H9 (cell line): ENCODE measurements around the gene TXNL4A. TPM values are rescaled to one million over a fixed set of nuclear protein-coding genes. Genes with fewer than 3 reads are reported as not detected.

Experiments
- DNase-seq: peaks from one replicate; pipeline ENCODE4 v3.0.0-alpha.2; 2017
- H2AFZ ChIP-seq: one replicate; pipeline ENCODE4 v1.6.1; 2013; ENCODE audit warnings: mild to moderate bottlenecking, low read length, control low read depth, moderate library complexity
- H2AK5ac ChIP-seq: 2 replicates; pipeline ENCODE4 v1.6.1; 2013; ENCODE audit warnings: low read length, control low read depth, mixed read lengths; ENCODE audit not compliant: insufficient read length
- H2BK120ac ChIP-seq: one replicate; pipeline ENCODE4 v1.6.1; 2013; ENCODE audit warnings: low read depth, mild to moderate bottlenecking, low read length, control low read depth, inconsistent platforms; ENCODE audit not compliant: poor library complexity, severe bottlenecking
- H2BK12ac ChIP-seq: 2 replicates; pipeline ENCODE4 v1.6.1; 2013; ENCODE audit warnings: low read length, control low read depth, mixed read lengths, low read depth; ENCODE audit not compliant: insufficient read length
- H2BK15ac ChIP-seq: 2 replicates; pipeline ENCODE4 v1.6.1; 2013; ENCODE audit warnings: low read depth, low read length, control low read depth
- H2BK20ac ChIP-seq: one replicate; pipeline ENCODE4 v1.6.1; 2013; ENCODE audit warnings: low read depth, mild to moderate bottlenecking, low read length, control low read depth, inconsistent platforms; ENCODE audit not compliant: poor library complexity, severe bottlenecking
- H2BK5ac ChIP-seq: 2 replicates; pipeline ENCODE4 v1.6.1; 2013; ENCODE audit warnings: low read length, control low read depth, mixed read lengths; ENCODE audit not compliant: insufficient read length
- H3K14ac ChIP-seq: 2 replicates; pipeline ENCODE4 v1.6.1; 2013; ENCODE audit warnings: low read length, control low read depth; ENCODE audit not compliant: insufficient read depth
- H3K18ac ChIP-seq: 2 replicates; pipeline ENCODE4 v1.6.1; 2013; ENCODE audit warnings: low read depth, mild to moderate bottlenecking, mixed read lengths, low read length, control low read depth; ENCODE audit not compliant: insufficient read length
- H3K23ac ChIP-seq: 2 replicates; pipeline ENCODE4 v1.6.1; 2013; ENCODE audit warnings: low read length, control low read depth, mixed read lengths, low read depth; ENCODE audit not compliant: insufficient read length
- H3K23me2 ChIP-seq: 2 replicates; pipeline ENCODE4 v1.6.1; 2013; ENCODE audit warnings: low read depth, mild to moderate bottlenecking, mixed read lengths, low read length, control low read depth; ENCODE audit not compliant: insufficient read length, poor library complexity, severe bottlenecking
- H3K27ac ChIP-seq: 2 replicates; pipeline ENCODE4 v1.5.1; 2013; ENCODE audit warnings: low read length, control low read depth, mixed read lengths, low read depth; ENCODE audit not compliant: insufficient read length
- H3K27me3 ChIP-seq: 2 replicates; pipeline ENCODE4 v1.6.1; 2013; ENCODE audit warnings: low read length, control low read depth, inconsistent platforms; ENCODE audit not compliant: insufficient read depth
- H3K4ac ChIP-seq: 2 replicates; pipeline ENCODE4 v1.6.1; 2013; ENCODE audit warnings: low read depth, mild to moderate bottlenecking, control low read depth, inconsistent platforms, low read length, moderate library complexity
- H3K4me1 ChIP-seq: 2 replicates; pipeline ENCODE4 v1.6.1; 2013; ENCODE audit warnings: low read length, control low read depth, inconsistent platforms; ENCODE audit not compliant: insufficient read depth
- H3K4me2 ChIP-seq: 2 replicates; pipeline ENCODE4 v1.6.1; 2013; ENCODE audit warnings: low read length, control low read depth, mixed read lengths; ENCODE audit not compliant: insufficient read length, insufficient read depth
- H3K56ac ChIP-seq: 2 replicates; pipeline ENCODE4 v1.6.1; 2013; ENCODE audit warnings: low read depth, mild to moderate bottlenecking, mixed read lengths, low read length, control low read depth; ENCODE audit not compliant: insufficient read length
- H3K79me1 ChIP-seq: 2 replicates; pipeline ENCODE4 v1.6.1; 2013; ENCODE audit warnings: low read depth, mild to moderate bottlenecking, moderate library complexity, low read length, control low read depth, inconsistent platforms; ENCODE audit not compliant: insufficient read depth, poor library complexity, severe bottlenecking
- H3K79me2 ChIP-seq: 2 replicates; pipeline ENCODE4 v1.6.1; 2013; ENCODE audit warnings: low read length, control low read depth, inconsistent platforms; ENCODE audit not compliant: insufficient read depth
- H3K9ac ChIP-seq: 2 replicates; pipeline ENCODE4 v1.6.1; 2013; ENCODE audit warnings: low read length, control low read depth, mixed read lengths; ENCODE audit not compliant: insufficient read length; ENCODE audit errors: extremely low read depth
- H3K9me3 ChIP-seq: one replicate; pipeline ENCODE4 v1.6.1; 2013; ENCODE audit warnings: low read depth, low read length, inconsistent platforms; ENCODE audit not compliant: control insufficient read depth
- H3T11ph ChIP-seq: one replicate; pipeline ENCODE4 v1.6.1; 2013; ENCODE audit warnings: mild to moderate bottlenecking, low read length, control low read depth, inconsistent platforms
- H4K20me1 ChIP-seq: one replicate; pipeline ENCODE4 v1.6.1; 2013; ENCODE audit not compliant: control insufficient read depth, insufficient read length, insufficient read depth
- H4K5ac ChIP-seq: 2 replicates; pipeline ENCODE4 v1.6.1; 2013; ENCODE audit warnings: low read depth, mild to moderate bottlenecking, mixed read lengths, low read length, control low read depth; ENCODE audit not compliant: insufficient read length
- H4K8ac ChIP-seq: replicated peaks from 2 replicates; pipeline ENCODE4 v1.6.1; 2013; ENCODE audit warnings: low read length, control low read depth, mixed read lengths, low read depth; ENCODE audit not compliant: insufficient read length
- H4K91ac ChIP-seq: 2 replicates; pipeline ENCODE4 v1.6.1; 2013; ENCODE audit warnings: low read depth, mild to moderate bottlenecking, moderate library complexity, mixed read lengths, low read length, control low read depth; ENCODE audit not compliant: insufficient read length
- H3K27ac Mint-ChIP-seq, 3 experiments: 2 replicates in 2 of 3; 3 replicates in 1 of 3; pipeline ENCODE4 v1.8.0; 2020 to 2021; ENCODE audit warnings: mixed read lengths in 3 of 3, mild to moderate bottlenecking in 1 of 3, moderate library complexity in 1 of 3
- H3K27me3 Mint-ChIP-seq: 2 replicates; pipeline ENCODE4 v1.8.0; 2021; ENCODE audit warnings: low read depth, mild to moderate bottlenecking, moderate library complexity, mixed read lengths
- H3K36me3 Mint-ChIP-seq, 3 experiments: 2 replicates in 2 of 3; 3 replicates in 1 of 3; pipeline ENCODE4 v1.8.0; 2020 to 2021; ENCODE audit warnings: low read depth in 3 of 3, mixed read lengths in 3 of 3; ENCODE audit not compliant: insufficient read depth in 1 of 3
- H3K4me1 Mint-ChIP-seq, 2 experiments: 2 replicates each; pipeline ENCODE4 v1.8.0; 2020; ENCODE audit warnings: mixed read lengths in 2 of 2
- H3K4me3 Mint-ChIP-seq, 2 experiments: 2 replicates in 1 of 2; 3 replicates in 1 of 2; pipeline ENCODE4 v1.8.0; 2020 to 2021; ENCODE audit warnings: mild to moderate bottlenecking in 2 of 2, mixed read lengths in 2 of 2, moderate library complexity in 1 of 2
- H3K9me3 Mint-ChIP-seq, 2 experiments: 2 replicates in 1 of 2; 3 replicates in 1 of 2; pipeline ENCODE4 v1.8.0; 2020; ENCODE audit warnings: mild to moderate bottlenecking in 2 of 2, mixed read lengths in 2 of 2, moderate library complexity in 1 of 2
- CTCF ChIP-seq: fragments of 200-600 bp; sonication (generic); conservative IDR thresholded peaks from 3 replicates; pipeline ENCODE4 v1.8.0; 2021; ENCODE audit warnings: antibody characterized with exemption, mild to moderate bottlenecking
- WGBS: extraction: QIAGEN DNeasy Blood & Tissue Kit; methylation state at CpG from one replicate; pipeline ENCODE4 v1.1.7; 2013; ENCODE audit warnings: missing lambda C conversion rate, low lambda C conversion rate, mixed read lengths; ENCODE audit not compliant: insufficient read length; ENCODE audit errors: extremely low coverage; 5-methylcytosine and 5-hydroxymethylcytosine counted together
- total RNA-seq: library from RNA; stranded (reverse); gene quantifications from 2 replicates; pipeline ENCODE4 v1.2.1, GENCODE V29; 2021

Gene TXNL4A
- total RNA-seq, 1 experiment from 2014 or later = 163 TPM

- no CpG with 5 or more reads among the region's 10 CpGs for WGBS
Measured at GRCh38 chr18:79933765-79934164, 54.6 kb downstream of the TXNL4A start.

More at GRCh38 chr18:79933765-79934164, 54.6 kb downstream of the TXNL4A start:
- peaks cover 2 to 8% of the 10 kb centered on the region in 2 experiments; a peak in 3 of 4 replicates for H3K4me1 Mint-ChIP-seq
- Histone ChIP-seq H2AK5ac (no peak overlapping the region), H3K27me3 (no peaks in the 10 kb centered on the region), H3K9me3 (peaks cover 5% of the 10 kb centered on the region), H2BK5ac (no peak overlapping the region), H2AFZ (no peak overlapping the region), H3K56ac (no peak overlapping the region), H3K23ac (no peak overlapping the region), H3K4me2 (no peak overlapping the region), H3K23me2 (no peaks in the 10 kb centered on the region), H3K79me2 (no peaks in the 10 kb centered on the region), H4K8ac (no peak overlapping the region), H3K18ac (no peak overlapping the region), H3K79me1 (no peaks in the 10 kb centered on the region), H4K91ac (no peak overlapping the region), H3K27ac (no peak overlapping the region), H4K20me1 (peaks cover 3% of the 10 kb centered on the region), H3K14ac (no peak overlapping the region), H2BK20ac (no peak overlapping the region), H4K5ac (no peak overlapping the region), H2BK12ac (no peak overlapping the region), H2BK120ac (no peak overlapping the region), H2BK15ac (no peak overlapping the region), H3K9ac (no peak overlapping the region), H3T11ph (no peak overlapping the region), H3K4me1 (no peaks in the 10 kb centered on the region), H3K4ac (no peak overlapping the region)
- peaks cover 7% of the 10 kb centered on the region; the same call in 1 of the 2 replicates for H3K27me3 Mint-ChIP-seq
- H3K4me3 Mint-ChIP-seq = no peak overlapping the region
- peaks cover 14 to 56% (median 32%) of the 10 kb centered on the region in 3 experiments for H3K36me3 Mint-ChIP-seq
- DNase-seq = peak; percentile 64
- peaks cover 37 to 40% of the 10 kb centered on the region in 2 experiments for H3K9me3 Mint-ChIP-seq
- peak; percentile 71 for TF ChIP-seq CTCF
- no peak overlapping the region for H3K27ac Mint-ChIP-seq
